Stimulated activated CD8-positive, alpha-beta memory T cell treated with anti-CD3 and anti-CD28 coated beads, Interleukin-15, amount 100 ng/mL, for 24 hours (primary cell): ENCODE results near the gene ITFG1.
"Not testable (repeated sequence)": the region's sequence is repeated elsewhere in the genome, so short reads cannot be mapped to it uniquely, and the experiment has no call there.

Experiments
- DNase-seq: peaks from one replicate; pipeline ENCODE4 v3.0.0-alpha.2; 2020; ENCODE audit warnings: low read depth

Gene ITFG1

DNA sequence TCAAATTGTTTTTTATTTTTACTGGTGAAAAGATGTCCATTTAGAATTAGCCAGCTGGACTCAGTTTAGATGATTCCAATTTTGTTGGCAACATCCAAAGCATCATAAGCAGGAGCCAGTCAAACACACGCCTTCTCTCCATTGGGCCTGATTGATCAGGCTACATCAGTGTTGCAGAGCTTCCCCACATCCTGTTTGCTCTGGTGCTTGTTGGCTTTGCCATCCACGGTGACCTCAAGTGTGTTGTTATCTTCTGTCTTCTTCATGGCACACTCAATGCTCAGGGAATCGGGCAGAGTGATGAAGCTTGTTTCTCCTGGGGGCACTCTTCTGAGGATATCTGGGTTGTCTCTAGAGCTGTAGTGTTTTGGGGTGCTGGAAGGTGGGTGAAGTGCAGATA, 310.8 kb downstream of the ITFG1 start:
- no peak for DNase-seq

GRCh38 chr16:47144559-47144877, 316.3 kb downstream of the ITFG1 start:
- DNase-seq, result no peak

GRCh38 chr16:47143677-47144558, 316.9 kb downstream of the ITFG1 start, which contains the start of gene NETO2:
Gene NETO2 (minus strand): TSS chr16:47143945. CDS start chr16:47143612, 333 bp downstream.
- DNase-seq, result peak; percentile 38

DNA sequence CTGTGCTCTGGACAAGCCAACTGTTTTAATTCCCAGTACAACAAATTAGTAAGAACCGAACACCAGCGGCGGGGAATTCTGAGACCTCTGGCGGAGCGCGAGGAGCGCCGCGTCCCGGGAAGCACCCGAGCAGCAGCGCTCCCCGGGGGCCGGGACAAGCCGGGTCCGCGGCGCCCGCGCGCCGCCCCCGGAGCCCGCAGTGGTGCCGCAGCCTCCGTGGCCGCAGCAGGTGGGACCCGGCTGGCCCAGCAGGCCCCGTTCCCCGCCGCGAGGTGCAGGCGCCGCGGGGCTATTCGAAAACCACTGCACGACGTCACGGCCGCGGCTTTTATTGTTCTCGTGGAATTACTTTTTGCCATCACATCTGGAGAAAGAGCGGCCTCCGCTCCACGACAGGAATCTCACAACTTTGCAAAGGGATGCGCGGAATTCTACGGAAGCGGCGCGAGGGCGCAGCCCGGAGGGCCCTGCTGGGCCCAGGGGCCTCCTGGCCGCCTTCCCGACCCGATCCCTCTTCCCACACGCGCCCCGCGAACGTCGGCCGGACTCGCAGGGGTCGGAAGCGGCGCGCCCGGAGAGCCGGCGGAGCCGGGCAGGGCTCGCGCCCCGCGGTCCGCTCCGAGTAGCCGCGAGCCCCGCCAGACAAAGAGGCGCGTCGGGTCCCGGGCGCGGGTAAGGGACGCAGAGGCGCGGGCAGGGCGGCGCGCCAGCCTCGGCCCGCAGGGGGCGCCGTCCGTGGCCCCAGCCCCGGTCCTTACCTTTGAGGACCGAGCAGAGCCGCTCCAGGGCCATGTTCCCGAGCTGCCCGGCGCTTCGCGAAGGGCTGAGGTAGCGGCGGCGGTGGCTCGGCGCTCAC, 317.8 kb downstream of the ITFG1 start:
- DNase-seq, result peak; percentile 29

- DNase-seq, result no peak
Observed at GRCh38 chr16:47142486-47142820, 318.4 kb downstream of the ITFG1 start.

DNA sequence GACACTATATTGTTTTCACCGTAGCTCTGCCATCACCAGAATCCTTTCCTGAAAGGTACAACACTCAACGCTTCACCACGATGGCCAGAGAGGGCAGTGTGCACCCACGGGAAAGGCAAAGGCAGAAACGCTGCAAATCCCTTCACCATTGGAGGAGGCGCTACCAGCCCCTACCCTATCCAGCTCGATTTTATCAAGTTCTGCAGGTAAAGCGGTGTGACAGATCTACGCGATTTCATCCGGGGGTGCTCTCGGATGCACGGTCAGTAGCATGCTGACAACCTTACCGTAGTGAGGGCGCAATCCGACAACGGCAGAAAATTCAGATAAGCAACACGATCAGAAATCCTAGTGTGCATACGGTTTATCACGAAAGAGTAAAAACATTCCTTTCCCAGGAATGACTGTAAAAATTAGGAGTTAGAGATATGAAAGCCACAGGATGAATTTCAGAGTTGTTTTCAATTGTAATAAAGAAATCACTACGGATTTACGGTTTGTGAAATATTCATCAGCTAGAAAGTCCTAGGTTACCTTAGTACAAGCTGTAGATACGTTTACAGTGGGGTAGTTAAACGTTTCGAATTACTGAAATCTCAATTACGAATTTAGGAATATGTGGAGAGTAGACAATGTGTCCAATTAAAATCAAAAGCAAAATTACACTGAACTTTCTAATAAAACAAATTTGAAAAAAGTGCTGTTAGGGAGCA, 318.9 kb downstream of the ITFG1 start:
- peak; percentile 43 for DNase-seq

- no peak for DNase-seq
Observed at GRCh38 chr16:47140686-47141085, 320.2 kb downstream of the ITFG1 start.

GRCh38 chr16:47139561-47140185, 321.2 kb downstream of the ITFG1 start:
- no peak for DNase-seq

DNA sequence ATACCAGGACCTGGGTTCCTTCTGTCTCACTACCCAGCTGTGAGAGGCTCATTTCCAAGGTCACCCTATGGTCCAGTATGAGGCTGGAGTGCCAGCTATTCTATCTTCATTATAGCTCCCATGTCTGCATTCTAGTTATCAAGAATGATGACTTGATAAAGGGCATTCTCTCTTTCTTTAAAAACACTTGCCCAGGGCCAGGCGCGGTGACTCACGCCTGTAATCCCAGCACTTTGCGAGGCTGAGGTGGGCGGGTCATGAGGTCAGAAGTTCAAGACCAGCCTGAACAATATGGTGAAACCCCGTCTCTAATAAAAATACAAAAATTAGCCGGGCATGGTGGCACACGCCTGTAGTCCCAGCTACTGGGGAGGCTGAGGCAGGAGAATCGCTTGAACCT, 322.9 kb downstream of the ITFG1 start:
- DNase-seq, result not testable (repeated sequence)

- DNase-seq, result no peak
Observed at GRCh38 chr16:47136099-47136842, 324.6 kb downstream of the ITFG1 start.

GRCh38 chr16:47134550-47134949, 326.3 kb downstream of the ITFG1 start:
- DNase-seq, result no peak

DNA sequence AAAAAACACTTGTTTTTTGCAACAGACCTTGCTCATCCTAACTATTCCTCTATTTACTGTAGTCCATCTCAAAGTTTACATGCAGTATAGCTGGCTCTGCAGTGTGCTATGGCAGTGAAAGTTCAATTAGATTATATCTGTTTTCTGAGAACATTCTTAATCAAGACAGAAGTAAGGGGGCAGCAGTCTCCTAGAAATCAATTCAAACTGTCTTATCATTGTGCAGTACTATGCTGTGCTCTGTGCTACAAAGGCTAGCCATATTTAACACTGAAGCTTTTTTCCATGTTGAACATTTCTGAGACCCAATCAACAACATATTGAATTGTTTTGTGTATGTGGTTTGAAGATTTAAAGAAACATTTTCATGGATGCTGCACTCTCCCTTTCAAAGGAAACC, 328.6 kb downstream of the ITFG1 start:
- DNase-seq, result no peak

DNA sequence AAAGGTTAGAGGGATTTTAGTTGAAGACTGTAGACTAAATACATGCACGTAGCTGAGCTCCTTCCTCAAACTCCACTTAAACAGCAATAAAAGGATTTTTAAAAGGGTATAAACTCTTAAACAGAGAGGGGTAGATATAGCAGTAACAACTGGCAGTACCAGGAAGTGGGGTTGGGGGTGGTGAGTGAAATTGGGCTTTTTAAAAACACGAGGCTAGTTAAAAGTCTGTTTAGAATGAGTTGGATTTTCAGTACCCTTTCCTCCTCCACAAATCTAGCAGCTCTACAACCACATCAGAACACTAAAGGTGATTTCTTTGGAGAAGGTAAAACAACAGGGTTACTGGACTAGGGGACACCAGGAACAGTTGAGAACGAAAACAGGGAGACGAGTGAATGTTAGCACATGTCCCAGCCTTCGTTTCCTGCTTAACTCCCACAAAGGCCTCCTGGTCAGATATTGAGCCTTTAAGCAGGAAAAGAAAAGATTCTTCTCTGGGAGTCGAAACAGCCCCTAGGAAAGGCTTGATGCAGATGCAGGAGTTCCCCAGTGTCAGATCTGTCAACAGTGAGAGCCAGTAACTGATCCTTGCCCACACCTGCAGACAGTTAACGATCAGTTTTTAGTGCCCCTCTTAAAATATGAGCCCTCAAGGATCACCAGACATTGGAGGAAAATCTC, 331.0 kb downstream of the ITFG1 start:
- DNase-seq, result no peak

- DNase-seq, result no peak
Observed at GRCh38 chr16:47127541-47127940, 333.3 kb downstream of the ITFG1 start.

GRCh38 chr16:47125757-47126156, 335.1 kb downstream of the ITFG1 start:
- no peak for DNase-seq

- DNase-seq, result no peak
Observed at GRCh38 chr16:47113130-47113529, 347.7 kb downstream of the ITFG1 start.

GRCh38 chr16:47110939-47111338, 349.9 kb downstream of the ITFG1 start:
- DNase-seq, result no peak

- DNase-seq, result no peak
Observed at GRCh38 chr16:47109361-47109760, 351.5 kb downstream of the ITFG1 start.
